ENCODE data around the gene METTL14.

Gene METTL14

GRCh38 chr4:118759481-118759880, 74.3 kb downstream of the METTL14 start:
- DNase-seq: no peak

- DNase-seq: no peak
Observed at GRCh38 chr4:118760092-118760491, 74.9 kb downstream of the METTL14 start.

- DNase-seq: no peak
Observed at GRCh38 chr4:118760493-118760892, 75.3 kb downstream of the METTL14 start.

GRCh38 chr4:118761397-118762016, 76.3 kb downstream of the METTL14 start:
- DNase-seq: no peak

GRCh38 chr4:118762155-118762554, 77.0 kb downstream of the METTL14 start:
- no peak for DNase-seq

GRCh38 chr4:118762730-118763477, 77.7 kb downstream of the METTL14 start:
- no peak for DNase-seq
